ENCODE data around the gene RETSAT.

- TF ChIP-seq CTCF (conservative IDR thresholded peaks at IDR 0.05) (no peak), EZH2 (IDR thresholded peaks at IDR 0.05; ENCODE audit: low read depth) (no peak)
These were observed 44.3 kb upstream of the RETSAT start for GRCh38 chr2:85398426-85399182.
